MM.1S (cell line): Measurements from ENCODE around the gene KRT32.

Experiments used
- DNase-seq: peaks from one replicate; pipeline ENCODE4 v3.0.0-alpha.2; 2015
- H2AFZ ChIP-seq: fragments of 300-600 bp; sonication (generic); 2 replicates; pipeline ENCODE4 v1.6.0; 2016; ENCODE audit warnings: antibody characterized with exemption, low read length
- H3F3A ChIP-seq: fragments of 300-600 bp; sonication (generic); 2 replicates; pipeline ENCODE4 v1.6.1; 2016; ENCODE audit warnings: mild to moderate bottlenecking, antibody characterized with exemption, low read length, moderate library complexity, mixed read lengths; ENCODE audit not compliant: insufficient read depth
- H3K27ac ChIP-seq: fragments of 300-600 bp; sonication (generic); 2 replicates; pipeline ENCODE4 v1.5.1; 2016; ENCODE audit warnings: mild to moderate bottlenecking, low read length
- H3K27me3 ChIP-seq: fragments of 300-600 bp; sonication (generic); replicated peaks from 2 replicates; pipeline ENCODE4 v1.6.0; 2016; ENCODE audit warnings: low read length; ENCODE audit not compliant: insufficient read depth
- H3K36me3 ChIP-seq: fragments of 300-600 bp; sonication (generic); replicated peaks from 2 replicates; pipeline ENCODE4 v1.6.1; 2016; ENCODE audit warnings: mild to moderate bottlenecking, low read length, mixed read lengths; ENCODE audit not compliant: insufficient read depth
- H3K4me1 ChIP-seq: fragments of 300-600 bp; sonication (generic); 2 replicates; pipeline ENCODE4 v1.6.1; 2016; ENCODE audit warnings: low read length, mixed read lengths
- H3K4me2 ChIP-seq: fragments of 300-600 bp; sonication (generic); 2 replicates; pipeline ENCODE4 v1.6.0; 2016; ENCODE audit warnings: low read depth, low read length
- H3K4me3 ChIP-seq: fragments of 300-600 bp; sonication (generic); 2 replicates; pipeline ENCODE4 v1.5.1; 2016; ENCODE audit warnings: low read length, mixed read lengths
- H3K79me2 ChIP-seq: fragments of 300-600 bp; sonication (generic); 2 replicates; pipeline ENCODE4 v1.6.1; 2016; ENCODE audit warnings: mixed run types, low read length, mixed read lengths
- H3K9ac ChIP-seq: fragments of 300-600 bp; sonication (generic); 2 replicates; pipeline ENCODE4 v1.6.1; 2016; ENCODE audit warnings: low read length, mixed read lengths
- H3K9me2 ChIP-seq: fragments of 300-600 bp; sonication (generic); replicated peaks from 2 replicates; pipeline ENCODE4 v1.6.1; 2016; ENCODE audit warnings: mild to moderate bottlenecking, low read length, mixed read lengths; ENCODE audit not compliant: insufficient read depth
- H3K9me3 ChIP-seq: fragments of 300-600 bp; sonication (generic); replicated peaks from 2 replicates; pipeline ENCODE4 v1.6.1; 2016; ENCODE audit warnings: mild to moderate bottlenecking, low read length, mixed read lengths; ENCODE audit not compliant: insufficient read depth
- H4K20me1 ChIP-seq: fragments of 300-600 bp; sonication (generic); 2 replicates; pipeline ENCODE4 v1.6.1; 2016; ENCODE audit warnings: mild to moderate bottlenecking, low read length, moderate library complexity, mixed read lengths; ENCODE audit not compliant: insufficient read depth
- EZH2 ChIP-seq: fragments of 300-600 bp; sonication (generic); optimal IDR thresholded peaks from 2 replicates; pipeline ENCODE3; 2017; ENCODE audit warnings: low read depth, mild to moderate bottlenecking, antibody characterized with exemption, low read length, mixed read lengths
- EZH2phosphoT487 ChIP-seq: fragments of 300-600 bp; sonication (generic); IDR thresholded peaks from 2 replicates; pipeline ENCODE4 v1.6.1; 2018; ENCODE audit warnings: antibody characterized with exemption, low read length
- TF ChIP-seq, protein P1 (sequence below): fragments of 300-600 bp; sonication (generic); IDR thresholded peaks from 2 replicates; pipeline ENCODE4 v1.5.1; 2016; ENCODE audit warnings: antibody characterized with exemption, low read length, mixed read lengths

Gene KRT32

DNA sequence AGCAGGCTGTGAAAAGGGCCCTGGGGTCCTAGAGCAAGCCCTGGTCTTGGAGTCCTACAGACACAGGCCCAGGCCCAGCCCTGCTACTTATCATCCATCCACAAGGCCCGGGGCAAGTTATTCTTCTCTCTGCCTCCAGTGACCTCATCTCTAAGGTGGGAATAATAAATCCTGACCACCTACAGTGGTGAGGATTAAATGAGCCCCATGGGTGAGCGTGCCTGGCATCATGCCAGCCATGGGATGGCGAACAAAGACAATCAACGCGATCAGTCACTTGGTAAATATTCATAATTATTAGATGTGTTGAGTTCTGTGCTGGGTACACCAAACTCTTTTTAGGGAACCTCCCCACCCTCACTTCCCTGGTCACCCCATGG lies 46.0 kb upstream of the KRT32 start:
- Histone ChIP-seq H3K4me2 (no peak overlapping the region), H3K79me2 (no peaks in the 10 kb centered on the region), H3K27me3 (no peaks in the 10 kb centered on the region), H2AFZ (no peak overlapping the region), H3K9me2 (no peaks in the 10 kb centered on the region), H3K27ac (no peak overlapping the region), H3K4me3 (no peak overlapping the region), H4K20me1 (no peaks in the 10 kb centered on the region), H3K36me3 (no peaks in the 10 kb centered on the region), H3K4me1 (peaks cover 7% of the 10 kb centered on the region), H3K9me3 (no peaks in the 10 kb centered on the region), H3F3A (no peaks in the 10 kb centered on the region), H3K9ac (no peak overlapping the region)
- TF ChIP-seq EZH2phosphoT487: no peak
- TF ChIP-seq EZH2: no peak
- TF ChIP-seq, protein P1, sequence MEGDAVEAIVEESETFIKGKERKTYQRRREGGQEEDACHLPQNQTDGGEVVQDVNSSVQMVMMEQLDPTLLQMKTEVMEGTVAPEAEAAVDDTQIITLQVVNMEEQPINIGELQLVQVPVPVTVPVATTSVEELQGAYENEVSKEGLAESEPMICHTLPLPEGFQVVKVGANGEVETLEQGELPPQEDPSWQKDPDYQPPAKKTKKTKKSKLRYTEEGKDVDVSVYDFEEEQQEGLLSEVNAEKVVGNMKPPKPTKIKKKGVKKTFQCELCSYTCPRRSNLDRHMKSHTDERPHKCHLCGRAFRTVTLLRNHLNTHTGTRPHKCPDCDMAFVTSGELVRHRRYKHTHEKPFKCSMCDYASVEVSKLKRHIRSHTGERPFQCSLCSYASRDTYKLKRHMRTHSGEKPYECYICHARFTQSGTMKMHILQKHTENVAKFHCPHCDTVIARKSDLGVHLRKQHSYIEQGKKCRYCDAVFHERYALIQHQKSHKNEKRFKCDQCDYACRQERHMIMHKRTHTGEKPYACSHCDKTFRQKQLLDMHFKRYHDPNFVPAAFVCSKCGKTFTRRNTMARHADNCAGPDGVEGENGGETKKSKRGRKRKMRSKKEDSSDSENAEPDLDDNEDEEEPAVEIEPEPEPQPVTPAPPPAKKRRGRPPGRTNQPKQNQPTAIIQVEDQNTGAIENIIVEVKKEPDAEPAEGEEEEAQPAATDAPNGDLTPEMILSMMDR: no peak
- DNase-seq: no peak

DNA sequence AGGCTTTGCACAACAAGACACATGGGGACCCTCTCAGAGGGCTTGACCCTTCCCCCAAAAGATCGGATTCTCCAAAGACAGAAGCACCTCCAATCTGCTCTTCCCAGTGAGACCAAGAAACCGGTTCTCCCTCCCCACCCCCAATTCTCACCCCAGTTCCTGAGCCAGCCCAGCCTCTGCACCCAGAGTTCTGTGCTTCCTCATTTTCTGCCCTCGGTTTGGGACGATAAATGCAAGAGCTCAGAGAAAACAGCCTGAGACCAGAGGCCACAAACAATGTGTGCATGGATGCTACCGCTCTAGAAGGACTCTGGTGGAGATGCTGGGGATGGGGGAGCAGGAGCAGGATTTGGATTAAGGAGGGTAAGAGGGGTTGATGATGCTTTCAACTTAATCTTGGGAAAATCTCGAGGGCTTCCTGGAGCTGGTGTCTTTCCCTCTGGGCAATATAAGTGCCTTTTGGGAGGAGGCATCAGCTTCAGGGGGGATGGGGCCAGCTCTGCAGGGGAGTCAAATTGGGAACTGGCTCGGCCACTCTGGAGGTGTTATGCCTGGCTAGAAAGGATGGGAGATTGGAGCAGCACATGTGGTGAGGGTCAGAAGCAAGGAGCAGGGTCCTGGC lies 45.5 kb upstream of the KRT32 start:
- H3K36me3 ChIP-seq: no peaks in the 10 kb centered on the region
- H4K20me1 ChIP-seq: no peaks in the 10 kb centered on the region
- H3K27ac ChIP-seq: no peak overlapping the region
- H2AFZ ChIP-seq: no peak overlapping the region
- no peak overlapping the region for H3K4me2 ChIP-seq
- TF ChIP-seq, protein P1: no peak
- no peak for TF ChIP-seq EZH2
- TF ChIP-seq EZH2phosphoT487: no peak
- no peak for DNase-seq
- no peaks in the 10 kb centered on the region for H3K9me3 ChIP-seq
- H3F3A ChIP-seq: no peaks in the 10 kb centered on the region
- peaks cover 3% of the 10 kb centered on the region for H3K4me1 ChIP-seq
- H3K9ac ChIP-seq: no peak overlapping the region
- no peaks in the 10 kb centered on the region for H3K27me3 ChIP-seq
- no peak overlapping the region for H3K4me3 ChIP-seq
- no peaks in the 10 kb centered on the region for H3K79me2 ChIP-seq
- H3K9me2 ChIP-seq: no peaks in the 10 kb centered on the region

DNA sequence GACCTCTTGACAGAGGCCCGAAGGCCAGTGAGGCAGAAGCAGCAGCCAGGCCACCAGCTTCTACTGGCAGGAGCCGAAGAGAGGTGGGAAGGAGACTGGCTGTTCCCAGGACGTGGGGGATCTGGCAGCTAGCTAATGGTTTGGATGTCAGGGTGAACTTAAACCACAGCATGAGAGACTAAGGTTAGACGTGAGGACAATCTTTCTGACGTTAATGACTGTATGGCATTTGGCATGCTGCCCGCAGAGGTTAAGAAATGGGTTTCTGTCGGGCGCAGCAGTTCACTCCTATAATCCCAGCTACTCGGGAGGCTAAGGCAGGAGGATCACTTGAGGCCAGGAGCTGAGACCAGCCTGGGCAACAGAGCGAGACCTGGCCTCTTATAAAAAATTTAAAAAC lies 44.5 kb upstream of the KRT32 start:
- no peaks in the 10 kb centered on the region for H3K9me2 ChIP-seq
- TF ChIP-seq EZH2phosphoT487 (no peak), EZH2 (no peak)
- TF ChIP-seq, protein P1: no peak
- H3K79me2 ChIP-seq: no peaks in the 10 kb centered on the region
- H2AFZ ChIP-seq: no peak overlapping the region
- H3K9ac ChIP-seq: no peak overlapping the region
- H3K36me3 ChIP-seq: no peaks in the 10 kb centered on the region
- no peak for DNase-seq
- H3K4me2 ChIP-seq: no peak overlapping the region
- no peaks in the 10 kb centered on the region; the same call in 1 of the 2 replicates for H3K4me1 ChIP-seq
- no peaks in the 10 kb centered on the region for H3K9me3 ChIP-seq
- H3K27me3 ChIP-seq: no peaks in the 10 kb centered on the region
- no peak overlapping the region for H3K4me3 ChIP-seq
- no peak overlapping the region for H3K27ac ChIP-seq
- no peaks in the 10 kb centered on the region for H4K20me1 ChIP-seq
- no peaks in the 10 kb centered on the region for H3F3A ChIP-seq
